ENCODE data around the gene SYT2.
"Not testable (repeated sequence)": the region's sequence is repeated elsewhere in the genome, so short reads cannot be mapped to it uniquely, and the experiment has no call there.

SYT2 gene

GRCh38 chr1:202590975-202591411, 119.3 kb downstream of the SYT2 start:
- no peak for DNase-seq (ENCODE audit: low spot score)

DNA sequence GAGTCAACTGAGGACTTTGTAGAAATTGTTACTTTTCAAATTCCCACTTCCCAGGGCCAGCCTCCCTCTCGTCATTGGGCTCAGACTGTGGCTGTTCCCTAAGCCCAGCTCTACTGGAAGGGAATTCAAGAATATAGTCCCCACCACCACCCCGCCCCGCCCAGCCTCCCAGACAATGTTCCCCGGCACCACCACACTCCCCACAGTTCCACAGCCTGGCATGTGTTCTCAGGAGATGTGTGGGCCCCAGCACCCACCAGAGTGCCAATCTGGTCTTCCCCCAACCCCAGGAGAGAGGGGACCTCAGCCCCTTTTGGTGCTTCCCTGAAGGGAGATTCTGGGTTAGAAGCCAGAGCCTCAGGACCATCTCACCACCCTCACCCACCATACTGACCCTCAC, 120.1 kb downstream of the SYT2 start:
- DNase-seq (ENCODE audit: low spot score) = no peak

- peak; percentile 55 for DNase-seq (ENCODE audit: low spot score)
Measured at GRCh38 chr1:202589190-202589930, 120.9 kb downstream of the SYT2 start.

- DNase-seq (ENCODE audit: low spot score) = peak; percentile 13
Measured at GRCh38 chr1:202588503-202589189, 121.6 kb downstream of the SYT2 start.

DNA sequence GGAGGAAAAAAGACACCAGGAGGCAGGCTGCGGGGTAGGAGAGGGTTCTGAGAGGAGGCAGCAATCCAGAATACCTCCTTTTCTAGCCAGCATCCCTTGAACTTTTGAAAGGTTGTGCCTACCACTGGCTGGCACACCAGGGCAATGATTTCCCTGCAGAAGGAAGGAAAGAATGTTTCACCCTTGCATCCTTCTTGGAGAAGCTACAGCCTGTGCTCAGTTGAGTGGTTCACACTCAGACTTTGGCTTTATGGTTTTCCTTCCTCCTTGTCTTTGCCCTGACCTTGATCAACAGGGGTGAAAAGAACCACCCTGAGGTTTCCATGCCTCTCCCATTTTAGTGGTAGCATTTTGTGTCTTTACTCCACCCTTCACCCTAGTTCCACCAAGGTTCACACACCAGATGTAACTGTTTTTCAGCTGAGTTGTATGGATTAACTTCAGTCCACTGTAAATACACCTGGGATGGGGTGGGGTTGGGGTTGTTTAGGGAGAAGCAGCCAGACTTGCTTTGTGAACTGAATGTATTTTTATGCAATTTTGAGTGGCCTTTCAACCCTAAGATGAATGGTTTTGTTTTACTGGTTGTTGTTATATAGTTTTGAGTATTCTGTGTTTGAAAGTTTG, 122.3 kb downstream of the SYT2 start:
- no peak for DNase-seq (ENCODE audit: low spot score)

DNA sequence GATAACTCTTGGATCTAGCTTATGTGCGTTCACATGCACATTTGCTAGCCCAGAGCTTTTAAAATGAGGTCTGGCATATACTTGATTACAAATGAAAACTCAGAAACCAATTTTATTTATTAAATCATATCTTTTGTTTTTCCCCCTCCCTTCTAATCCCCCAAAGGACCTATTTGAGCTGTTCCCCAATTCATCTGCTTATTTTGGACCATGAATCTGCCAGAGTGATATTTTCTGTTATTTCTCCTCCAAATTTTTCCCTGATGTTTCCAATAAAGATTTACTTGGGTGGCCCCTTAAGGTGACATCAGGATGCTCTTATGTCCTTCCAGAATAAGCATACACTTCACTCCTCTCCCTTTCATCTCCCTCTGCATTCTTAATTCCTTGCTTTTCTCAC, 123.4 kb downstream of the SYT2 start:
- no peak for DNase-seq (ENCODE audit: low spot score)

DNA sequence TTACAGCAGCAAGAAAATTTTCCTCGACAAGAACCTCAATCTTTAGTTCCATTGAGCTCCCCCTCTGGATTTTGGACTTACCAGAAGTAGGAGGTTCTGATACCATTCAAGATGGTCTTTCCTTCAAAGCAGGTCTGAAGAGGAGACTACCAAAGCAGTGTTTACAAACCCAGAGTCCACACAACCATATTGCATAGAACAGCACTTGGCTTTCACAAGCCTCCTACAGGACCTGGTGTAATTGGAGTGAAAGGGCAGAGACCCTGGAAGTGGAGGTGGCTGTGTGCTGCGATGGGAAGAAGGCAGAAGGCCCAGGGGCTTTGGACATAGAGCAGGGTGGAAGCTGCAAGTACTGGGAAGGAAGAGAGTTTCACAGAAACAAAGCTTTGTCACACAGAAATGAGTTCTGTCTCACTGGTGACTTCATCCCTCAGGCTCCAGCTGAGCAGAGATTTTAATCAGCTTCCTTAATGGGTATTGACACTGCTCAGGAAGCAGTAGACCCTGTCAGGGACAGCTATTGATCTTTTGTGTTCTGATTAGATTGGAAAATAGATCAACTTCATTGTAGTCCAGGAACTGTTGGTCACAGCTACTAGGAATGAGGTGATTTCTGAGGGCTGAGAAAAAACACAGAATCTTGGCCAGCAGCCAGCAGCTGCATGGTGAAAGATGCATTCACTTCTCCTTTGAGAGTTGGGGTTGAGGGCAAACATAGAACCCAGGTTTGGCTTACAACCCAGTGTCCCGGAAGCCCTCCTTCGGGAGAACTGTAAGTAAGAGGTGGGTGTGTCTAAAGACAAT, 124.0 kb downstream of the SYT2 start:
- DNase-seq (ENCODE audit: low spot score) = no peak

- DNase-seq (ENCODE audit: low spot score) = no peak
Measured at GRCh38 chr1:202585590-202585933, 124.7 kb downstream of the SYT2 start.

GRCh38 chr1:202584707-202585589, 125.3 kb downstream of the SYT2 start:
- DNase-seq (ENCODE audit: low spot score) = no peak

DNA sequence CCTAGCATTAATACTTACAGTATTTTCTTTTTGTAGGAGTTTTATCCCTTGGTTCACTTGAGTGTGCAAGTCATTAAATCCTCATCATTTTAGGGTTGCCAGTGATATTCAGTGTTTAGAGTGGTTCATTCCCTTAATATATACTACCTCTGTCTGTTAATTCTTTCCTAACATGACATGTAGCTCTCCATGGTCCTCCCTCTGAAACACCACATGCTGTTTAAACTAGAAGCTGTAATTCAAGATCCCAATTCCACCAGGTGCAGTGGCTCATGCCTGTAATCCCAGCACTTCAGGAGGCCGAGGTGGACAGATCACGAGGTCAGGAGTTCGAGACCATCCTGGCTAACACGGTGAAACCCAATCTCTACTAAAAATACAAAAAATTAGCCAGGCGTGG, 127.9 kb downstream of the SYT2 start:
- not testable (repeated sequence) for DNase-seq (ENCODE audit: low spot score)

- DNase-seq (ENCODE audit: low spot score) = no peak
Measured at GRCh38 chr1:202580619-202581018, 129.6 kb downstream of the SYT2 start.

GRCh38 chr1:202579806-202580205, 130.4 kb downstream of the SYT2 start:
- no peak for DNase-seq (ENCODE audit: low spot score)

DNA sequence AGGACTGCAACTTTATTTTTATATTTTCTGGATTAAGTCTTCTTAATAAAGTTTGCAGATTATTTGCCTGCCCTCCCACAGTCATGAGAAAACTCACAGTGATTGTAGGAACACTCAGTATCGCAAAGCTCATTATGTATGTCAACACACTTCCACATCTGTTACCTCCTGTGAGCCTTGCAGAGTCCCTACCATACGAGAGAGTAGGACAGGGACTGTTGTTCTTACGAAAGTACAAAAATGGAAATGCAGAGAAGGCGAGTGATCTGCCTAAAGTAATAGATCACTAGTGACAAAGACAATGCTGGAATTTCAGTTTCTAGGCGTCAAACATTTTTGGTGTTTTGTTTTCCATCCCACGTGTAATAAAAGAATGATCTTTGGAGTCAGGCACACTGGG, 131.7 kb downstream of the SYT2 start:
- DNase-seq (ENCODE audit: low spot score) = no peak

DNA sequence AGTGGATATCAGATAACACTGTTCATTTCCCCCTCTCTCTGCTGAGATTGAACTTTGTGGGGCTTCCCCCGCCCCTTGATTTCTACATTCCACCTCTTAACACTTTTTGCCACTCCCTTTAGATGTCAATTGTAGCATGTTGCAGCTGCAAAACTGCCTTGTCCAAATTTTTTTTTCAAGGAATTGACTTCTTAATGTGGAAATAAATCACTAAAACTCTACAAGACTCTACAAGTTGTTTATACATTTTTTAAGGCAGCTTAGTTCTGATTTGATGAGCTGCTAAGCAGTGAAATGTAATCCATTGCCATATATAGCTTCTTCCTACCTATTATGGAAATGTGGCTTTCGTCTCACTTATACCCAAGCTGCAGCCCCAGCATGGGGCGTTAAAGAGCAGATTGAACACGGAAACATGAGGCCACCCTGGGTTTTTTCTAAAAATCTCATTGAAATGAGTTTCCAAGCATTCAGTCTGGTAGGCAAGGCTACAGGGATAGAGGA, 132.2 kb downstream of the SYT2 start:
- DNase-seq (ENCODE audit: low spot score) = no peak

GRCh38 chr1:202577381-202577780, 132.9 kb downstream of the SYT2 start:
- DNase-seq (ENCODE audit: low spot score) = no peak

- no peak for DNase-seq (ENCODE audit: low spot score)
Measured at GRCh38 chr1:202576816-202577215, 133.4 kb downstream of the SYT2 start.

GRCh38 chr1:202575918-202576653, 134.2 kb downstream of the SYT2 start:
- DNase-seq (ENCODE audit: low spot score) = no peak

- DNase-seq (ENCODE audit: low spot score) = no peak
Measured at GRCh38 chr1:202572867-202573266, 137.4 kb downstream of the SYT2 start.

DNA sequence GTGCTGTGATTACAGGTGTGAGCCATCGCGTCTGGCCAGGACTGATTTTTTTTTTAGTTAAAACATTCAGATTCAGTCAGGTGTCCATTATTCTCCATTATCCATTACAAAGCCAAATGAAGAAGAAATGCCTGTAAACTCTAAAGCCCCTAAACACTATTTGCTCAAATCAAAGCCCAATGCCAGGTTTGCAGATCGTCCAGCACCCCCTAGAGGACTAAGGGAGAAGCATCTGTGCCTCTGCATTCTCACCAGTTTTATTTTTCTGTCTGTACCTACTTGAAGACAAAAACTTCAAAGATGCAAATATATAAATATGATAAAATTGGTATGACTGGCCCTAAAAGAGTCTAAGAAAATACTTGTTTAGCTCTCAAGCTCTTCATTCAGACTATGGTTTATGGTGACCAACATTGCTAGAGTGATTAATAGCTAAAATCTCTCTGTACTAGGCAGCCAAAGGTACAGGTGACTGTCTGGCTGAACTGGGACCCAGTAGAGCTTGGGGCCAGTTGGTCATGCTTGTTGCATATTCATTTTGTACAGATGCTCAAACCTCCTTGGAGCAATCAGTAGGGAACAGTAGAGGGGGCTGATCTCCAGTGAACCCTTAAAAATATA, 138.4 kb downstream of the SYT2 start:
- DNase-seq (ENCODE audit: low spot score) = peak; percentile 33
